RPMI7951 (cell line): ENCODE measurements around the gene ADCY5. TPM values are rescaled to one million over a fixed set of nuclear protein-coding genes. Genes with fewer than 3 reads are reported as not detected.

Source experiments
- DNase-seq: peaks from one replicate; pipeline ENCODE4 v3.0.0-alpha.2; 2012; ENCODE audit warnings: low read depth
- total RNA-seq: library from RNA; depleted of rRNA; stranded (reverse); fragments of >200 nt; shearing (Covaris generic); gene quantifications from 2 replicates; pipeline ENCODE4 v1.2.3, GENCODE V29; 2014

Gene ADCY5
- total RNA-seq, 1 experiment from 2014 or later = not detected

GRCh38 chr3:123301331-123302184 is 147.3 kb downstream of the ADCY5 start:
- no peak for DNase-seq

- DNase-seq = no peak
Observed at GRCh38 chr3:123300583-123300982, 148.3 kb downstream of the ADCY5 start.

DNA sequence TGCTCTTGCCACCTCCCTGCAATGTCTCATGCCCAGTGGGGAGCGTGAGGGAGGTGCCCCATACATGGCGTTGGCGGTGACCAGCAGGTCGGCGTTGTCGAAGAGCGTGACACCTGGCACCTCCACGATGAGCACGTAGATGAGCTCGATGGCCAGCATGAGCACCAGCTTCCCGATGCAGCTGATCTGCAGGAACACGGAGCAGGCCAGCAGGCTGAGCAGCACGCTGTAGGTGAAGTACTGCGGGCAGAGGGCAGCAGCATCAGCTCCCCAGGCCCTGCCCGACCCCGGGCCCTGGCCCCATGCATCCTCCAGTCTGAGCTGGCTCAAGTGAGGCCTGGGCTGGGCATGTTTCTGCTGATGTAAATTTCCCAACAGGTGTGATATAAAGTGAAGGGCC is 148.8 kb downstream of the ADCY5 start:
- DNase-seq = no peak

DNA sequence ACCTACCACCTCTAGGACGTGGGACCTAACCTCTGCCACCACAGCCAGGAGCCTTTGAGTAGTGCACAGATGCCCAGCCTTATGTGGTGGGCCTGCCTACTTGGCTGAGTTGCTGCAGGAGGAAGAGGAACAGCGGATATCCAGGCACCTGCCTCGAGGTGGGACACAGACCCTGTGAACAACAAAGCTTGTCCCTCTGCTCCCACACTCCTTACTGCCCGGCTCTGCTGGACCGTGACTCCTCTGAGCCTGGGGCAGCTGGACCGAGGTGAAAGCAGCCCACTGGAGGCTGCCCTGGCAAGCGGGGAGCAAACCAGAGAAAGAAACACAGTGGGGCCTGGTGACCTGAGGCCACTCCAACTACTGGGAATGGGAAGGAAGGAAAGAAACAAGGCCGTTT is 149.3 kb downstream of the ADCY5 start:
- DNase-seq = no peak

GRCh38 chr3:123298903-123299302 is 150.0 kb downstream of the ADCY5 start:
- DNase-seq = no peak

DNA sequence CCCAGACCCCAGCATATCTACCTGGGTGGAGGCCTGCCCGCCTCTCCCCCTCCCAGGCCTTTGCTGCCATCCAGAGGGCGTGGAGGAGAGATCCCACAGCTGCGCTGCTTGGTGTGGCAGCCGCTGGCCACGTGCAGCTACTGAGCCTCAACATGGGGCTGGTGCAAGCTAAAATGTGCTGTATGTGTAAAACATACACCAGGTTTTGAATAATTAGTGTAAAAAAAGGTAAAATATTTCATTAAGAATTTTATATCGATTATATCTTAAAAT is 151.3 kb downstream of the ADCY5 start:
- no peak for DNase-seq

DNA sequence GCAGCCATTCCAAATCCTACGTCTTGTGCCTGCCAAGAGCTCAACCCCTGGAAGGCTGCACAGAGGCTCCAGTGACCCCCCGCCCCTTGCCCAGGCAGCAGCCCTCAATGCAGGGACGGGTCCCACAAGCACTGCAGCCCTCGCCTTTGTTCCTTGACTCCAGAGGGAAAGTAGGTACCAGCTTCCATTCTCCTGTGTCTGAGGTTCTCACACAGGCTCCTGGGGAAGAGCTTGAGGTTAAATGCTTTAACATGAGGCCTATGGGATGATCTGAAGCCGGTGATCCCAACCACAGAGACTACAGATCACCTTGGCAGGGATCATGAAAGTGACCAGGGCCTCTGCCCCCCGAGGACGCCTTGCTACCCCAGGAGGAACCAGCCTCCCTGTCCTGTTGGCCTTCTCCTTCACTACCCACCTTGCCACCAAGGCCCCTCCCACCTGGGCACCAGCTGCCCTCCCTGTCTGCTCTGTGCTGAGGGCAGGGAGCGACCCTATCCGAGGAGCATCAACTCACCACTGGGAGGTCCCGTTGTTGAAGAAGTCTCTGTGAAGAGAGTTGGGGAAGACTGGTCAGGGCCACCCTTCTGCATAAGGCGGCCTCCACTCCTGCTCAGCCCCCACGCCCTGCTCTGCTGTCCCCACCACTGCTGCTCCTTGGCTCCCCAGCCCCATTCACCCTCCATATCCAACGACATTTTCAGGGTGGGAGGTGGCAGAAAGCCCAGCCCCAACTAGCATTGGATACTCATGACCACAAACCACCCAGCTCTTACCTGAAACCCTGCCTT is 151.9 kb downstream of the ADCY5 start:
- DNase-seq = no peak

DNA sequence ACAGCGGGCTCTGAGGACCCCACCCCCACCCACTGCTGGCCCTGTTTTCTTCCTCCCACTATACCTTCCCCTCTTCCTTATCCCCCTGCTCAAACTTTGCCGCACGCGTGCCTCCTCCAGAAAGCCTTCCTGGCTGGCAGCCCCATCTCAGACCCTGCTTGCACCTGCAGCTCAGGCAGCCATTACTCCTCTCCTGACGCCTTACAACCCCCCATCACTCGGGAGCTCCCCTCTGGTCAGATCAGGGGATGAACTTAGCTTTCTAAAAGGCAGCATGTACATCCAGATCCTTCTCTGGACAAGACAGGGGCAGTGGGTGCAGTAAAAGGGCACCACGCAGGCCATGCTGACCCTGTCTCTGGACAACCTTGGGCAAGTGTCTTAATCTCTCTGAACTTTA is 152.6 kb downstream of the ADCY5 start:
- DNase-seq = no peak

GRCh38 chr3:123295901-123296250 is 153.0 kb downstream of the ADCY5 start:
- DNase-seq = no peak

DNA sequence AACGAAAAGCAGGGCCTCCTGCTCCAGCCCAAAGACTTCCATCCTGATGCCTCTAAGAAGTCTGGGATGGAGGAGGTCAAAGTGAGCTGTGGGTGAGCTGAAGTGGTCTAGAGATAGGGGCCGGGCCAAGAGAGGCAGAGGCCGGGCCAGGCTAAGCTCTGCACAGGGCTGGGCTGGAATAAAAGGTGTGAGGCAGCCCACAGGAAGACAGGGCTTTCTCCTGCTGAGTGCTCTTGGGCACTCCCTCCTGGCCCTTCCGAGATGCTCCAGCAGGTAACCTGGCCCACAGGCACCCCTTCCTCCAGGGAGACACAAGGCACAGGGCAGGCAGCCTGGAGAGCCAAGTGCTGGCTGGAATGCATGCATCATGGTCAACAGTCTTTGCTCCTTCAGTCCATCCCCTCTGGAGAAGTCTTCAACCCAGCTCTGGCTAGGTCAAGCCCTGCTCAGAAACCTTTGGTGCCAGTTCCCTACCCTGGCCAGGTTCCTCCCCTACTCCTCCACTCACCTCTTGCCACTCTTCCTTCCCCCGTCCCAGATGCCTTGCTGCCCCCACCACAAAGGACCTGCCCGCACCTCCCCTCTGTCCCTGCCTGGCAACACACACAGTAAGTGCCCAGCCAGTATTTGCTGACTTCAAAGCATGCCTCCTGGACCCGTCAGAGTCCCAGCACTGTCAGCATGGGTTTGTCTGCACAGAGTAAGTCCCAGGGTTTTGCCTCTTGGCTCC is 153.6 kb downstream of the ADCY5 start:
- no peak for DNase-seq

GRCh38 chr3:123294296-123294938 is 154.5 kb downstream of the ADCY5 start:
- no peak for DNase-seq

GRCh38 chr3:123292321-123293310 is 156.3 kb downstream of the ADCY5 start:
- DNase-seq = no peak

GRCh38 chr3:123291404-123291803 is 157.5 kb downstream of the ADCY5 start:
- DNase-seq = no peak

DNA sequence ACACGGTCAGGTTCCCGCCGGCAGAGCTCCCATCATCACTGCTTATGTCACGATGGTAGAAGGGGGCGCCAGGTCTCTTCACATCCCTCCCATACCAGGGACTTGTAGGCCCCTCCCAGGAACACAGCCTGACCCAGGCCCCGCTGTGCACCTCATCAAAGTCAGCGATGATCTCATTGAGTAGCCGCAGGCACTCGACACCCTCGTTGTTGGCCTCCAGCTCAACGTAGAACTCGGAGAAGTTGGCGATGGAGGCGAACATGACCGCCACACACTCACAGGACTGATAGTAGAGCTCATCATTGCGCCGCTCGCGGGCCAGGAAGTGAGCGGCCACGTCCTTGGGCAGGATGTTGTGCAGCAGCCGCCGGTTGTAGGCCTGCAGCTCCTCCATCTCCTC is 157.9 kb downstream of the ADCY5 start:
- DNase-seq = no peak

DNA sequence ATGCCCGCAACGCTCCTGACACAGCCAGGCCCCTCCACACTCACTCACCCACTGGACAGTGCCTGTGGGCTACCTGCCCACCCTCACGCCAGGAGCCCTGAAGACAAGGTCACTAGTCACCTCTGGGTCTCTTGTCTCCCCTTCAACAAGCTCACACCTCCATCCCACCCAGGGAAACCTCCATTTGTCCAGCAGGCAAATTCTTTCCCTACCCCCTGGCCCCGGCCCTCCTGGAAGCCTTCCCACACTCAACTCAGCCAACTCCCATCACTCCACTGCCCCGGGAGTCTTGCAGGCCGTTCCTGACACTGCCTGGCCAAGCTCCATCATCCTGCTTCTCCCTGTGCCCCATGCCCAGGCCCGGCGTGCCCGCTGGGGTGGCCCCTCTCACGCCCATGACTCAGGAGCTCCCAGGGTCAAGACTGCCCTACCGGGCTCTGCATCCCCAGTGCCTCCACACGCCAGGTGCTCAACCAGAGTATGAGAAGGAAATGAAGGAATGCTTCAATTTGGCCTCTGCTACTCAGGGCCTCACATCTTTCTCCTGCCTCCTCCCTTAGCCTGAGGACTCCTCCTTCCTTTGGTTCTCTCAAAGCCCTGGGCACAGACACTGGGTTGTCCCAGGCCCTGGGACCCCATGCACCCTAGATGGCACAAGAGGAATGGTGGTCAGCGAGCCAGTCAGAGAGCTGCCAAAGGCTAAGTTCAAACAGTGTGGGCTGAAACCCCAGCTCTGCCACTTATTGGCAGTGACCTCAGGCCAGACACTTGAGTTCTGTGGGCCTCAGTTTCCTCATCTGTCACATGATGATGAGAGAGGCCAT is 158.6 kb downstream of the ADCY5 start:
- DNase-seq = no peak

GRCh38 chr3:123289391-123290106 is 159.3 kb downstream of the ADCY5 start:
- no peak for DNase-seq

GRCh38 chr3:123287962-123288302 is 161.0 kb downstream of the ADCY5 start:
- DNase-seq = no peak

DNA sequence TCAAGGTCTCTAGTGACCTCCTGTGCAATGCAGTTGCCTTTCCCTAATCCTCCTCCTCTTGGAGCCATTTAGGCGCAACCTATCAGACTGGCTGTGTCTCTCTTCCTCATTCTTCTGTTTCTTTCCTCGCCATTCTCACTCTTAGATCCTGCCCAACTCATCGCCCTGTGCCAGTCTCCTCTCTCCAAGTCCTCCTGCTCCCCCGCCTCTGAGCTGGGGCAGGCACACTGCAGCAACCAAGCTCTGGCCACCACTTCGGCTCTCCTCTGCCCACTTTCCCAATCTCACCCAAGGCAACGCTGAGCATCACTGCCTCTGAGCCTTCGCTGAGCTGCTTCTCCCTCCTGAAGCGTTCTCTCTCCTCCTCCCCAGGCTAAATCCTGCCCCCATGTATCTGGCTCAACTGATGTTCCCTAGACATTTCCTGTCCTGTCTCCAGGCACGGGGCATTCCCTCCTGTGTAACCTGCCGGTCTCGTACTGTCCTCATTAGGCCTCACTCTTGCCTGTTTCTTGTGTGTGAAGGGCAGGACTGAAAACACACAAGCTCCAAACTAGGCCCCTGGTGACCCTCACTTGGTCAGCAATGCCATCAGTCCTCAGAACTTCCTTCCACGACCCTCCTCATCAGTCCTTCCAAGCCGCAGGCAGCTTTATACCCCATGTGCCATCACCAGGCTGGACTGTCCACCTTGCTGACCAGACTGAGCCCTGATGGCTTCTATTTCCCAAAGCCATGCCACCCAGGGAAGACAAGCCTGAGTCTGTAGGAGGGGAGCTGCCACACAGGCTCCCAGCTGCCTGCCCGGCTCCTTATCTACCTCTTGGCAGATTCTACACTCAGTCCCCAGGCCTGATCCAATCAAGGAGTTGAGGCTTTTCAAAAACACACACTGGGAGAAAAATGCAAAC is 161.6 kb downstream of the ADCY5 start:
- no peak for DNase-seq
